ENCODE results near the gene CZIB.

GRCh38 chr1:53206735-53207379 lies 13.6 kb downstream of the CZIB start:
- TF ChIP-seq ZNF274 (IDR thresholded peaks at IDR 0.05; ENCODE audit: low read depth, low read length) (no peak), YY1 (IDR thresholded peaks at IDR 0.05; ENCODE audit: insufficient read depth, insufficient read length) (no peak)
